Gastroesophageal sphincter (tissue), 4 donors: Measurements from ENCODE around the gene SYK. TPM values are rescaled to one million over a fixed set of nuclear protein-coding genes. Genes with fewer than 3 reads are reported as not detected.

ENCODE experiments used
- ATAC-seq: fragments of 150-250 bp; one replicate; pipeline ENCODE4 v1.9.1; 2016; ENCODE audit warnings: mild to moderate bottlenecking, moderate library complexity
- H3K27ac ChIP-seq, 4 donors: fragments of 200-600 bp; sonication (generic) in 3 of 4; 1 replicate in 3 of 4; 2 replicates in 1 of 4; pipeline ENCODE4 v1.5.1; 2016 to 2019
- H3K27me3 ChIP-seq: fragments of 200-600 bp; sonication (generic); one replicate; pipeline ENCODE4 v1.5.1; 2019
- H3K36me3 ChIP-seq, 2 donors: fragments of 200-600 bp; sonication (generic); one replicate each; pipeline ENCODE4 v1.5.1; 2019; ENCODE audit warnings: control low read depth in 1 of 2
- H3K4me1 ChIP-seq, 3 donors: fragments of 200-600 bp; sonication (generic); 1 replicate in 2 of 3; 2 replicates in 1 of 3; pipeline ENCODE4 v1.5.1; 2016 to 2019; ENCODE audit warnings: control low read depth in 2 of 3
- H3K4me3 ChIP-seq, 2 donors: fragments of 200-600 bp; sonication (generic); one replicate each; pipeline ENCODE4 v1.5.1; 2019; ENCODE audit warnings: mild to moderate bottlenecking in 1 of 2, moderate library complexity in 1 of 2
- H3K9me3 ChIP-seq, 3 donors: fragments of 200-600 bp; sonication (generic); one replicate each; pipeline ENCODE4 v1.5.1; 2017 to 2019; ENCODE audit warnings: control low read depth in 2 of 3
- EP300 ChIP-seq: sonication (generic); formaldehyde crosslinking; IDR thresholded peaks from one replicate; pipeline ENCODE4 v1.6.1; 2017; ENCODE audit warnings: antibody characterized with exemption, mild to moderate bottlenecking
- POLR2A ChIP-seq, 2 donors: fragments of 450-650 bp; IDR thresholded peaks; one replicate each; pipeline ENCODE4 v1.6.1; 2017; ENCODE audit warnings: antibody characterized with exemption in 2 of 2, mild to moderate bottlenecking in 2 of 2, moderate library complexity in 1 of 2
- POLR2AphosphoS5 ChIP-seq: sonication (generic); formaldehyde crosslinking; IDR thresholded peaks from one replicate; pipeline ENCODE4 v1.6.1; 2017; ENCODE audit warnings: antibody characterized with exemption
- WGBS, 2 donors: methylation state at CpG; one replicate each; pipeline ENCODE4 v1.1.5; 2018; ENCODE audit warnings: low coverage in 1 of 2; 5-methylcytosine and 5-hydroxymethylcytosine counted together
- total RNA-seq, 4 donors: library from RNA; depleted of rRNA; stranded (reverse); fragments of >200 nt; gene quantifications; one replicate each; pipeline ENCODE4 v1.1.0, GENCODE V29; 2016
- TF ChIP-seq, protein P1 (sequence below), 4 experiments: fragments of 200-600 bp in 2 of 4; fragments of 450-650 bp in 2 of 4; sonication (generic) in 1 of 4; IDR thresholded peaks; one replicate each; pipeline ENCODE4 v1.5.1; 2017 to 2019; ENCODE audit warnings: antibody characterized with exemption in 4 of 4, mild to moderate bottlenecking in 2 of 4, moderate library complexity in 2 of 4

SYK gene
- total RNA-seq, 4 donors from 2014 or later: 4.0 to 15.3 (median 10.4) TPM

DNA sequence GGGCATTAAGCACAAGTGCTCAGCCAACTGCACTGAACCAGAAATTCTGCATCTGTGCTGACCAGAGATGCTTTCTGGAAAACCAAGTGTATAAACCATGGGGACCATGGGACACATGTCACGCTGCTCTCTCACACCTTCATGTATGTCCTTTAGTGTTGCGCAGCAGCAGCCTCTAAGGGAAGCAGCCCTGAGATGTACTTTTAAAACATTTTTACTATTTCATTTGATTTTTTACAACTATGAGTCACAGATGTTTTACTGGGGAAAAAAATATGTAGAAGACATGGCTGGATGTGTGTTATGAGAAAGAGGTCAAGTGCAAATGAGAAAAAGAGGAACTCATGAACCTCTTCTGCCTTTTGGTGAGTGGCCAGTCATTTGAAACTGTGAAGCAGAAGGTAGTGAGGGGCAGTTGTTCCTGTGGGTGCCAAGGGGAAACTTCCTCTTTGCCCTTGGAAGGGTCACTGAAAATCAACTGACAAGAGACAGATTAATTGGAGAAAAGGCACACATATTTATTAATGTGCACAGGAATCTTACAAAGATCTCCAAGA is 31.4 kb upstream of the SYK start:
- TF ChIP-seq, protein P1, sequence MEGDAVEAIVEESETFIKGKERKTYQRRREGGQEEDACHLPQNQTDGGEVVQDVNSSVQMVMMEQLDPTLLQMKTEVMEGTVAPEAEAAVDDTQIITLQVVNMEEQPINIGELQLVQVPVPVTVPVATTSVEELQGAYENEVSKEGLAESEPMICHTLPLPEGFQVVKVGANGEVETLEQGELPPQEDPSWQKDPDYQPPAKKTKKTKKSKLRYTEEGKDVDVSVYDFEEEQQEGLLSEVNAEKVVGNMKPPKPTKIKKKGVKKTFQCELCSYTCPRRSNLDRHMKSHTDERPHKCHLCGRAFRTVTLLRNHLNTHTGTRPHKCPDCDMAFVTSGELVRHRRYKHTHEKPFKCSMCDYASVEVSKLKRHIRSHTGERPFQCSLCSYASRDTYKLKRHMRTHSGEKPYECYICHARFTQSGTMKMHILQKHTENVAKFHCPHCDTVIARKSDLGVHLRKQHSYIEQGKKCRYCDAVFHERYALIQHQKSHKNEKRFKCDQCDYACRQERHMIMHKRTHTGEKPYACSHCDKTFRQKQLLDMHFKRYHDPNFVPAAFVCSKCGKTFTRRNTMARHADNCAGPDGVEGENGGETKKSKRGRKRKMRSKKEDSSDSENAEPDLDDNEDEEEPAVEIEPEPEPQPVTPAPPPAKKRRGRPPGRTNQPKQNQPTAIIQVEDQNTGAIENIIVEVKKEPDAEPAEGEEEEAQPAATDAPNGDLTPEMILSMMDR (IDR thresholded peaks at IDR 0.05): no peak
- no peak for TF ChIP-seq EP300
- TF ChIP-seq POLR2AphosphoS5: no peak
- TF ChIP-seq POLR2A (IDR thresholded peaks at IDR 0.05): no peak
- WGBS, 2 donors: 100% methylated on average over 1 to 2 of the region's 2 CpGs
- Histone ChIP-seq H3K4me3 (no peak overlapping the region), H3K9me3 (no peaks in the 10 kb centered on the region), H3K4me1 (no peaks in the 10 kb centered on the region), H3K27me3 (no peaks in the 10 kb centered on the region), H3K27ac (no peak overlapping the region), H3K36me3 (no peaks in the 10 kb centered on the region)
- ATAC-seq: no peak

GRCh38 chr9:90770927-90771326 is 30.7 kb upstream of the SYK start:
- no peaks in the 10 kb centered on the region for H3K27me3 ChIP-seq
- H3K4me3 ChIP-seq: no peak overlapping the region
- no peaks in the 10 kb centered on the region for H3K9me3 ChIP-seq
- no peaks in the 10 kb centered on the region for H3K36me3 ChIP-seq
- TF ChIP-seq, protein P1 (IDR thresholded peaks at IDR 0.05): no peak
- TF ChIP-seq EP300: no peak
- TF ChIP-seq POLR2AphosphoS5: no peak
- no peak for TF ChIP-seq POLR2A (IDR thresholded peaks at IDR 0.05)
- H3K4me1 ChIP-seq: no peaks in the 10 kb centered on the region
- no peak for ATAC-seq
- 59 to 73% methylated on average over 2 of the region's 3 CpGs for WGBS, 2 donors
- H3K27ac ChIP-seq: no peak overlapping the region

GRCh38 chr9:90772386-90772785 is 29.2 kb upstream of the SYK start:
- H3K4me1 ChIP-seq: no peaks in the 10 kb centered on the region
- ATAC-seq: no peak
- TF ChIP-seq, protein P1 (IDR thresholded peaks at IDR 0.05): no peak
- TF ChIP-seq POLR2A (IDR thresholded peaks at IDR 0.05) (no peak), POLR2AphosphoS5 (no peak), EP300 (no peak)

DNA sequence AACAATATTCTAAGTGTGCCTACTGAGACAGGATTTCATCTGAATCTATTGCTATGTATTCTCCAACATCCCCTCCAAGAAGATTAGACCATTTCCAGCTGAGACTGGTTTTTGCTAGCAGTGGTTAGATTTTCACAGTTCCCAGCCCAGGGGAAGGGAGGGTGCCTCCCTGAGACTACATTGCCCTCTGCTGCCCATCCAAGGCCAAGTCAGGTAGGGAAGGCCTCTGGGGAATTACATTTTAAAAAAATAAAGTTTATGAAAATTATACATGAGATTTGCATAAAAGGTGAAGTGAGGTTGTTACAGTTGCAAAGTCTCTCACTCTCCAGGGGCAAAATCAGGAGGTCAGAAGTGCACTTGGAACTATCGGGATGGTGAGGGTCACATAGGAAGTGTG is 28.0 kb upstream of the SYK start:
- no peak overlapping the region for H3K27ac ChIP-seq
- no peaks in the 10 kb centered on the region for H3K36me3 ChIP-seq
- H3K9me3 ChIP-seq: no peaks in the 10 kb centered on the region
- 75 to 82% methylated on average over 1 of the region's 1 CpG for WGBS, 2 donors
- TF ChIP-seq POLR2A (IDR thresholded peaks at IDR 0.05) (no peak), POLR2AphosphoS5 (no peak), EP300 (no peak)
- TF ChIP-seq, protein P1 (IDR thresholded peaks at IDR 0.05): no peak
- no peak for ATAC-seq
- H3K27me3 ChIP-seq: no peaks in the 10 kb centered on the region
- H3K4me1 ChIP-seq: no peaks in the 10 kb centered on the region
- no peak overlapping the region for H3K4me3 ChIP-seq

More at GRCh38 chr9:90772386-90772785, 29.2 kb upstream of the SYK start:
- no peak overlapping the region for H3K27ac ChIP-seq
- no peaks in the 10 kb centered on the region for H3K36me3 ChIP-seq
- no peaks in the 10 kb centered on the region for H3K27me3 ChIP-seq
- H3K4me3 ChIP-seq: no peak overlapping the region
- H3K9me3 ChIP-seq: no peaks in the 10 kb centered on the region
- WGBS, 2 donors: no CpG with 5 or more reads among the region's 1 CpG

DNA sequence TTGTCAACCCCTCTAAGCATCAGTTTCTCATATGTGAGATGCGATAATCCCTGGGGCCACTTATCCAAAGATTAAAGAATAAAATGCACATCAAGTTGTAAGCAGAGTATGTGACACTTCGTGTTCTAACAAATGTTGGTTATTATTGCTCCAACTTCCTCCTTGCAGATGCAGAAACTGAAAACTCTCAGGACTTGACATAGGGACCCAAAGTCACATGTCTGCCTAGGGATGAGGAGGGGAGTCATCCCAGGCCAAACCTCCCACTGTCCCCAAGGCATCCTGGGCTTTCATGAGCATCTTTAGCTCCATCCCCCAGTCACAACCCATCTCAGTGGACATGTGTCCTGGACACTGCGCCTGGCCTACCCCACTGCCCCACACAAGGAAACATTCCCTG is 27.5 kb upstream of the SYK start:
- Histone ChIP-seq H3K4me1 (no peaks in the 10 kb centered on the region), H3K27ac (no peak overlapping the region), H3K9me3 (no peaks in the 10 kb centered on the region), H3K36me3 (no peaks in the 10 kb centered on the region), H3K4me3 (no peak overlapping the region), H3K27me3 (no peaks in the 10 kb centered on the region)
- no peak for ATAC-seq
- TF ChIP-seq EP300 (no peak), POLR2AphosphoS5 (no peak), POLR2A (IDR thresholded peaks at IDR 0.05) (no peak)
- TF ChIP-seq, protein P1 (IDR thresholded peaks at IDR 0.05): no peak
- WGBS, 2 donors: 75 to 92% methylated on average over 2 of the region's 3 CpGs
